OCI-LY1 (cell line): Measurements from ENCODE around the gene MSH3.

Experiments used
- EZH2 ChIP-seq: fragments of 200-600 bp; sonication (generic), shearing (Covaris generic); IDR thresholded peaks from 2 replicates; pipeline ENCODE4 v1.8.0; 2017; ENCODE audit warnings: borderline replicate concordance, mixed run types, mild to moderate bottlenecking, antibody characterized with exemption, low read length, moderate library complexity, mixed read lengths
- TF ChIP-seq, protein P1 (sequence below): fragments of 200-600 bp; sonication (generic), shearing (Covaris generic); IDR thresholded peaks from 2 replicates; pipeline ENCODE4 v1.5.1; 2017; ENCODE audit warnings: mild to moderate bottlenecking, antibody characterized with exemption, low read length, moderate library complexity, mixed read lengths

DNA sequence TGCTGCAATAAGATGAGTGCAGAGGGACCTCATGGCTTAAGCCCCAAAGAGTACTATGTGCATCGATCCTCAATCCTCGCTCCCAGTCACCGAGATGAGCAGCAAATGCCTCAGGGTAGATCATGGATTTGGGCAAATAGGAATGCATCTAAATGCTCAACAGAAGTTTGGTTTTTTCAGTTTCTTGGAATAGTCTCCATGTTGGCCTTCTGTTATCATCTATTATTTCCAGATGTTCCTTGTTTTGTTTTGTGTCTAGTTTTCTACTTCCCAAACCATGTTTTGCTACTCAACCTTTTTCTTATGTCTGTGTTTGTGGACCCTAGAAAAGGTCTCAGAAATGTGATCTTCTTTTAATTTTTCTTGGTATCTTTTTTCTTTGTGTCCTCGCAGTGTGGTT, 262.2 kb downstream of the MSH3 start:
- no peak for TF ChIP-seq EZH2
- TF ChIP-seq, protein P1, sequence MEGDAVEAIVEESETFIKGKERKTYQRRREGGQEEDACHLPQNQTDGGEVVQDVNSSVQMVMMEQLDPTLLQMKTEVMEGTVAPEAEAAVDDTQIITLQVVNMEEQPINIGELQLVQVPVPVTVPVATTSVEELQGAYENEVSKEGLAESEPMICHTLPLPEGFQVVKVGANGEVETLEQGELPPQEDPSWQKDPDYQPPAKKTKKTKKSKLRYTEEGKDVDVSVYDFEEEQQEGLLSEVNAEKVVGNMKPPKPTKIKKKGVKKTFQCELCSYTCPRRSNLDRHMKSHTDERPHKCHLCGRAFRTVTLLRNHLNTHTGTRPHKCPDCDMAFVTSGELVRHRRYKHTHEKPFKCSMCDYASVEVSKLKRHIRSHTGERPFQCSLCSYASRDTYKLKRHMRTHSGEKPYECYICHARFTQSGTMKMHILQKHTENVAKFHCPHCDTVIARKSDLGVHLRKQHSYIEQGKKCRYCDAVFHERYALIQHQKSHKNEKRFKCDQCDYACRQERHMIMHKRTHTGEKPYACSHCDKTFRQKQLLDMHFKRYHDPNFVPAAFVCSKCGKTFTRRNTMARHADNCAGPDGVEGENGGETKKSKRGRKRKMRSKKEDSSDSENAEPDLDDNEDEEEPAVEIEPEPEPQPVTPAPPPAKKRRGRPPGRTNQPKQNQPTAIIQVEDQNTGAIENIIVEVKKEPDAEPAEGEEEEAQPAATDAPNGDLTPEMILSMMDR, result no peak
